ENCODE data around the gene UGCG.

Gene UGCG

DNA sequence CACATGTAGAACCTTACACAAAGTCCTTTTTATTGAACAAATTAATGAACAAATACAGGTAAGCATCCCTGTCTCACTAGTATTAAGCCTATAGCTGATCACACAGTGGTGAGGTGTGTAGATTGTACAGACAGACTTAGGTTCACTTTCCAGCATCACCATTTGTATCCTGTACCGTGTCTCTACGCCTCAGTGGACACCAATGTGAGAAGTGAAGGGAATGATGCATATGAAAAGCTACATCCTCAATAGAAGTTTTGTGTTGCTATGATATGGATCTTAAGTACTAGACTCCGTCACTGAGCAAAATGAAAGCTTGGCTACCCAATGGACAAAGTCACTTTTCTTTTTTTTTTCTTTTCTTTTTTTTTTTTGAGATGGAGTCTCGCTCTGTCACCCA lies 46.6 kb downstream of the UGCG start:
- Histone ChIP-seq H3K9me2 (replicated peaks; ENCODE audit: insufficient read depth, low read length) (no peaks in the 10 kb centered on the region), H3K27me3 (ENCODE audit: low read length) (no peaks in the 10 kb centered on the region), H3K4me3 (ENCODE audit: insufficient read depth, low read length, poor library complexity, severe bottlenecking) (no peak overlapping the region), H3F3A (ENCODE audit: insufficient read depth) (no peaks in the 10 kb centered on the region), H3K36me3 (ENCODE audit: low read length) (no peaks in the 10 kb centered on the region), H3K27ac (ENCODE audit: low read depth, low read length) (no peak overlapping the region), H3K9me3 (ENCODE audit: insufficient read depth, low read length) (no peaks in the 10 kb centered on the region), H3K9ac (ENCODE audit: low read length) (no peak overlapping the region), H3K79me2 (ENCODE audit: insufficient read depth, low read length) (no peaks in the 10 kb centered on the region), H3K4me2 (ENCODE audit: low read depth, low read length, poor library complexity, severe bottlenecking) (no peak overlapping the region), H4K20me1 (ENCODE audit: low read depth, low read length) (no peaks in the 10 kb centered on the region), H2AFZ (ENCODE audit: low read depth, low read length, severe bottlenecking) (no peak overlapping the region)
- no peak for TF ChIP-seq EZH2phosphoT487 (conservative IDR thresholded peaks at IDR 0.05; ENCODE audit: low read length)
- TF ChIP-seq, protein P1, sequence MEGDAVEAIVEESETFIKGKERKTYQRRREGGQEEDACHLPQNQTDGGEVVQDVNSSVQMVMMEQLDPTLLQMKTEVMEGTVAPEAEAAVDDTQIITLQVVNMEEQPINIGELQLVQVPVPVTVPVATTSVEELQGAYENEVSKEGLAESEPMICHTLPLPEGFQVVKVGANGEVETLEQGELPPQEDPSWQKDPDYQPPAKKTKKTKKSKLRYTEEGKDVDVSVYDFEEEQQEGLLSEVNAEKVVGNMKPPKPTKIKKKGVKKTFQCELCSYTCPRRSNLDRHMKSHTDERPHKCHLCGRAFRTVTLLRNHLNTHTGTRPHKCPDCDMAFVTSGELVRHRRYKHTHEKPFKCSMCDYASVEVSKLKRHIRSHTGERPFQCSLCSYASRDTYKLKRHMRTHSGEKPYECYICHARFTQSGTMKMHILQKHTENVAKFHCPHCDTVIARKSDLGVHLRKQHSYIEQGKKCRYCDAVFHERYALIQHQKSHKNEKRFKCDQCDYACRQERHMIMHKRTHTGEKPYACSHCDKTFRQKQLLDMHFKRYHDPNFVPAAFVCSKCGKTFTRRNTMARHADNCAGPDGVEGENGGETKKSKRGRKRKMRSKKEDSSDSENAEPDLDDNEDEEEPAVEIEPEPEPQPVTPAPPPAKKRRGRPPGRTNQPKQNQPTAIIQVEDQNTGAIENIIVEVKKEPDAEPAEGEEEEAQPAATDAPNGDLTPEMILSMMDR (IDR thresholded peaks at IDR 0.05; ENCODE audit: insufficient read depth, low read length, poor library complexity, severe bottlenecking): no peak

DNA sequence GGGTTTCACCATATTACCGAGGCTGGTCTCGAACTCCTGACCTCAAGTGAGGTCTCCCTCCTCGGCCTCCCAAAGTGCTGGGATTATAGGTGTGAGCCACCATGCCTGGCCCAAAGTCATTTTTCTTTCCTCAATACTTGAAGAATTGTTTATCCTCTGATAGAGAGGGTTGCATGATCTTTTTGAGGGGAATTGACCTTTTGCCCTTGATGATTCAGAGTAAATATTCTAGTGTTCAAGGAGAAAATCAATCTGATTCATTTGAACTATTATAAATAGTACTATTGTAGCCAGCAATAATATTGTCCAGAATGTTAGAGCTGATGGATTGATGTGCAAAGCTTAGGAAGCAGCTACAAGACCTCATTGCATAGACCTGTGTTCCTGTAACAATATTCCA lies 47.1 kb downstream of the UGCG start:
- no peak overlapping the region for H3K9ac ChIP-seq (ENCODE audit: low read length)
- H3K4me3 ChIP-seq (ENCODE audit: insufficient read depth, low read length, poor library complexity, severe bottlenecking): no peak overlapping the region
- no peaks in the 10 kb centered on the region for H3K36me3 ChIP-seq (ENCODE audit: low read length)
- H3K9me2 ChIP-seq (replicated peaks; ENCODE audit: insufficient read depth, low read length): no peaks in the 10 kb centered on the region
- no peaks in the 10 kb centered on the region for H3K79me2 ChIP-seq (ENCODE audit: insufficient read depth, low read length)
- no peaks in the 10 kb centered on the region for H3F3A ChIP-seq (ENCODE audit: insufficient read depth)
- no peak overlapping the region for H2AFZ ChIP-seq (ENCODE audit: low read depth, low read length, severe bottlenecking)
- H3K27ac ChIP-seq (ENCODE audit: low read depth, low read length): no peak overlapping the region
- H4K20me1 ChIP-seq (ENCODE audit: low read depth, low read length): no peaks in the 10 kb centered on the region
- TF ChIP-seq, protein P1 (IDR thresholded peaks at IDR 0.05; ENCODE audit: insufficient read depth, low read length, poor library complexity, severe bottlenecking): no peak
- no peak for TF ChIP-seq EZH2phosphoT487 (conservative IDR thresholded peaks at IDR 0.05; ENCODE audit: low read length)
- H3K9me3 ChIP-seq (ENCODE audit: insufficient read depth, low read length): no peaks in the 10 kb centered on the region
- no peaks in the 10 kb centered on the region for H3K27me3 ChIP-seq (ENCODE audit: low read length)
- H3K4me2 ChIP-seq (ENCODE audit: low read depth, low read length, poor library complexity, severe bottlenecking): no peak overlapping the region

DNA sequence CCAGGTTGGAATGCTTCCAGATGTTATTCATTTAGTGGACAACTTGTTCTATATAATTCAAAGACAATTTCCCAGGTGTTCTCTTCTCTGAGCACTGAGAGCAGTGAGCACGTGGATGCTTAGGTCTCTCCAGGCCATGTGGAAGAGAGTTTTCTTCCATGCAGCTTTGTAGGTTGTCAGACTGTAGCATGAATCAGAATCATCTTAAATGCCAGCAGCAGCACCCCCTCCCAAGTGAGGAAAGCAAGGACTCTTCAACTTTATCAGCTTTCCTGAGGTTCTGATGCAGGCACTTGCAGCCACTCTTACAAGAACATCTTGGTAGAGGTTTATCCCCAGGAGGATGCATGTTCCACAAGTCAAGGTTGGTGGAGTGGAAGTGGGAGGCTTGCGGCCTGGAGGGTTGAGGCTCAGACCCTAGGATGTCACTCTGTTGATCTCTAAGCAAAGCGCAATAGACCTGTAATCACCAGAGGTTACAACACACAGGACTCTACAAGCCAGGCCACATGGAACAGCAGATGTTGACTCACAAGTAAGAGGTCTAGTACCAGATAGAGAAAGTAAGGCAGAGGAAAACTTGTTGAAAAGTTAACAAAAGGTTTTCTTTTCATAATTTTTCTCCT lies 47.7 kb downstream of the UGCG start:
- H2AFZ ChIP-seq (ENCODE audit: low read depth, low read length, severe bottlenecking): no peak overlapping the region
- TF ChIP-seq EZH2phosphoT487 (conservative IDR thresholded peaks at IDR 0.05; ENCODE audit: low read length): no peak
- TF ChIP-seq, protein P1 (IDR thresholded peaks at IDR 0.05; ENCODE audit: insufficient read depth, low read length, poor library complexity, severe bottlenecking): no peak
- H4K20me1 ChIP-seq (ENCODE audit: low read depth, low read length): no peaks in the 10 kb centered on the region
- H3K79me2 ChIP-seq (ENCODE audit: insufficient read depth, low read length): no peaks in the 10 kb centered on the region
- H3K9ac ChIP-seq (ENCODE audit: low read length): no peak overlapping the region
- H3K9me3 ChIP-seq (ENCODE audit: insufficient read depth, low read length): no peaks in the 10 kb centered on the region
- H3K27ac ChIP-seq (ENCODE audit: low read depth, low read length): no peak overlapping the region
- H3K4me2 ChIP-seq (ENCODE audit: low read depth, low read length, poor library complexity, severe bottlenecking): no peak overlapping the region
- no peak overlapping the region for H3K4me3 ChIP-seq (ENCODE audit: insufficient read depth, low read length, poor library complexity, severe bottlenecking)
- H3K27me3 ChIP-seq (ENCODE audit: low read length): no peaks in the 10 kb centered on the region
- H3K36me3 ChIP-seq (ENCODE audit: low read length): no peaks in the 10 kb centered on the region
- H3F3A ChIP-seq (ENCODE audit: insufficient read depth): no peaks in the 10 kb centered on the region
- H3K9me2 ChIP-seq (replicated peaks; ENCODE audit: insufficient read depth, low read length): no peaks in the 10 kb centered on the region

Data from SU-DHL-6 (cell line).